Caki2 (cell line): Measurements from ENCODE around the gene MCCD1. TPM values are rescaled to one million over a fixed set of nuclear protein-coding genes. Genes with fewer than 3 reads are reported as not detected.
"Not testable (repeated sequence)": the region's sequence is repeated elsewhere in the genome, so short reads cannot be mapped to it uniquely, and the experiment has no call there.

Experiments used
- DNase-seq: peaks from one replicate; pipeline ENCODE4 v3.0.0-alpha.2; 2015; ENCODE audit warnings: low read depth
- in situ Hi-C: cut with HindIII; loops from 2 replicates; pipeline ENCODE4 v1.10.0; 2016; ENCODE audit warnings: low sequenced_read_pairs, low pct_unique_long_range_greater_than_20kb, mixed read lengths
- total RNA-seq: library from RNA; depleted of rRNA; stranded (reverse); fragments of >200 nt; shearing (Covaris generic); gene quantifications from 2 replicates; pipeline ENCODE4 v1.2.3, GENCODE V29; 2014; ENCODE audit warnings: low replicate concordance

MCCD1 gene
- total RNA-seq, 1 experiment from 2014 or later = not detected

DNA sequence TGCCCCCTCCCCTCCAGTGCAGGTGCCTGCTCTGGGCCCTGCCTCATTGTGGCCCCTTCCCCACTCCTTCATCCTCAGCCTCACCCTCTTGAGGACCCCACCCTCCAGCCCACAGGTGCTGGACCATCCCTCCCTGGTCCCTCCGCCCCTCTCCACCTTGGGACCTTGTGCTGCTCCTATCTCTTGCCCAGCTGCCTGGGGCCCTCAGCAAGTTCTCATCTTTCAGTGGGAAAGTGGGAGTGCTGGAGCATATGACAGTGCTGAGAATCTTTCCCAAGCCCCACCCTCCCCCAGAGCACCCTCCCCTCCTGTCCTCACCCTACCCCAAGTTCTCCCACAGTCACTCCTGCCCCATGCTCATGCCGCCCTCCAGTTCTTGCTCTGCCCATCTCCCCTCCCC is 29.1 kb upstream of the MCCD1 start:
- in situ Hi-C loops, DNase-seq: not testable (repeated sequence)

DNA sequence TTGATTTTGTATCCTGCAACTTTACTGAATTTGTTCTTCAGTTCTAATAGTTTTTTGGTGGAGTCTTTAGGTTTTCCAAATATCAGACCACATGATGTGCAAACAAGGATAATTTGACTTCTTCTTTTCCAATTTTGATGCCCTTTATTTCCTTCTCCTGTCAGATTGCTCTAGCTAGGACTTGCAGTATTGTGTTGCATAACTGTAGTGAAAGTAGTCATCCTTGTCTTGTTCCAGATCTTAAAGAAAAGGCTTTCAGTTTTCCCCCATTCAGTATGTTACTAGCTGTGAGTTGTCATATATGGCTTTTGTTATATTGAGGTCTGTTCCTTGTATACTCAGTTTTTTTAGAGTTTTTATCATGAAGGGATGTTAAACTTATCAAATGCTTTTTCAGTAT is 26.2 kb upstream of the MCCD1 start:
- DNase-seq = no peak
- in situ Hi-C loops = no loop called here

DNA sequence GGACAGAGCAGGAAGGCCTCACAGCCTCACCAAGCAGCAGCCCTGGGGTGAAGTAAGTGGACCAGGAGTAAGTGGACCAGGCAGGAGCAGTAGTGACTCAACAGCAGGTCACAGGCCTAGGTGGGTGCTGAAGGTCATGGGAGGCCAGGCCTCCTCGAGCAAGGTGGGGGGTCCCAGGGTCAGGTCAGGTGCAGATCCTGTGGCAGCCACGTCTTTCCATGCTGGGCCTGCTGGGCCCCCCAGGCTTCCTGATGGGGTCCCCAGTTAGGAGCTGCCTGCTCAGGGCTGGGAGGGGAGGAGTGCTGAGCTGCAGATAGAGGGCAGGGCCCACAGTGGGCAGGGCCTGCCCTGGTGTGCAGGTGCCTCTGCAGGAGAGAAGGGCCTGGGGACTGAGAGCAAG is 19.7 kb upstream of the MCCD1 start:
- in situ Hi-C loops, DNase-seq: not testable (repeated sequence)

GRCh38 chr6:31510007-31510406 is 18.8 kb upstream of the MCCD1 start:
- in situ Hi-C loops = no loop called here
- DNase-seq = no peak

DNA sequence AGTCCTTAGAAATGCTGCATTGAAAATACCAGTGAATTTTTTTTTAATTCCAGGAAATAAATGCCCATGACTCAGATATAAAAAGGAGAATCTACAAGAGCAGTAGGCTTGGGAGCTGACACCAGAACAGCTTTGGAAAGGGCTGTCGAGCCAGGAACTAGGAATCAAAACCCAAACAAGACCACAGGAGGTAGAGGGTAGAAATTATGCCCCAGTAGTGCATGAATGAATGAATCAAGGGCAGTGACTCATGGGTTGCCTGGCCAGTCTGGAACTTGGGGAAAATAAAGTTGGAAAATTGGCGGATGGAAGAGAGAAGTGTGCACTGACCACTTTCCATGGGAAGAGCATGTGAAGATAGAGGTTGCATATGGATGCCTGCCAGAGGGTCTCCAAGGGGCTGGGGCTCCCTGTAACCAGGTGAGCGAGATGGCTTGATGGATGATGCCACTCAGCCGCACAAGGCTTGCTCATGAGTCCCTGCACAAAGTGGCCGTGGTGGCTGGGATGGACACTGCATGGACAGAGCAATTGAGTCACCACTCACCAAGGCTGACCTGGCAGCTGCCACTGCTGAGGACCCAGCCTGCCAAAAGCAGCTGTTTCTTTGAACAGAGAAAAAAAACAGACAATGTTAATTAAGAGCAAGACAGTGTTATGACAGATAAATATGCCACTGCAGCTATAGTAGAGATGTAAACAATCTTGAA is 15.2 kb upstream of the MCCD1 start:
- no peak for DNase-seq
- in situ Hi-C loops = no loop called here

DNA sequence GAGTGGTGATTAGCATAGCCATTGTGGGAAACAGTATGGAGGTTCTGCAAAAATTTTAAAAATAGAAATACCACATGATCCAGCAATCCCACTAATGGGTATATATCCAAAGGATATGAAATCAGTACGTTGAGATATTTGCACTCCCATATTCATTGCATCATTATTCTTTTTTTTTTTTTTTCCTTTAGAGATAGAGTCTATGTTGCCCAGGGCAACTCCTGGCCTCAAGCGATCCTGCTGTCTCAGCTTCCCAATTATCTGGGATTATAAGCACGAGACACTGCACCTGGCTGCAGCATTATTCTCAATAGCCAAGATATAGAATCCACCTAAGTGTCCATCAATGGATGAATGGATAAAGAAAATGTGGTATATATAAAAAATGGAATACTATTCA is 6.9 kb upstream of the MCCD1 start:
- in situ Hi-C loops = no loop called here
- no peak for DNase-seq

GRCh38 chr6:31525553-31525931 is 3.2 kb upstream of the MCCD1 start:
- no peak for DNase-seq
- in situ Hi-C loops = no loop called here

DNA sequence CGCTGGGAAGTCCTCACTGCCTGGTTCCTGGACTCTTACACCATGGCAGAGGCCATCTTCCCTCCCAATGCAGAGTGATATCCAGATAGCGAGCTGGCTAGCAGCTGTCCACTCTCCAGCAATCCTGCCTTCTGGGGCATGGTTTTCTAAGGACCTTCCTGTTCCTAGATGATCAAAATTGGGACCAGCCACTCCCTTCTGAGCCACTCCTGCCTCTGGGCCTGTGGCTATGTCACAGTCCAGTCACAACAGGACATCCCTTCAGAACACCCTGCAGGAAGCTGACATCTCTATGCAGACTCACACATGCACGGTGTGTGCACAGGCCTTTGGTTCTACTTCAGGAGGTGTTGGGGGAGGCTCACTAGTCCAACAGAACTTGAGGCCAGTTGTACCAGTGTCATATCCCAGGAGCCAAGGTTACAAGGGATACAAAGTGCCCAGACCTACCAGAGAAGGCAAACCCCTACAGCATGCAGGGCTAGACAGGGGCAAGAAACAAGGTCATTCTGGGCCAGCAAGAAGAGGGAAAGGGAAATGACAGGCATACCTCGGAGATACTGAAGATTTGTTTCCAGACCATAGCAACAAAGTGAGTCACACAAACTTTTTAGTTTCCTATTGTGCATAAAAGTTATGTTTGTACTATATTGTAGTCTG is 2.7 kb upstream of the MCCD1 start:
- in situ Hi-C loops = no loop called here
- DNase-seq = no peak

- in situ Hi-C loops = no loop called here
- DNase-seq = no peak
These were observed 420 bp upstream of the MCCD1 start for GRCh38 chr6:31528307-31528777.

- in situ Hi-C loops = no loop called here
- DNase-seq = no peak
These were observed 778 bp downstream of the MCCD1 start for GRCh38 chr6:31529329-31530150.

- in situ Hi-C loops = no loop called here
- no peak for DNase-seq
These were observed 1.9 kb downstream of the MCCD1 start for GRCh38 chr6:31530659-31531058.

GRCh38 chr6:31531162-31531561 is 2.4 kb downstream of the MCCD1 start:
- in situ Hi-C loops = no loop called here
- DNase-seq = no peak

- in situ Hi-C loops = no loop called here
- no peak for DNase-seq
These were observed 3.2 kb downstream of the MCCD1 start for GRCh38 chr6:31531771-31532643.

GRCh38 chr6:31532644-31533454 is 4.1 kb downstream of the MCCD1 start:
- in situ Hi-C loops = no loop called here
- DNase-seq = no peak

DNA sequence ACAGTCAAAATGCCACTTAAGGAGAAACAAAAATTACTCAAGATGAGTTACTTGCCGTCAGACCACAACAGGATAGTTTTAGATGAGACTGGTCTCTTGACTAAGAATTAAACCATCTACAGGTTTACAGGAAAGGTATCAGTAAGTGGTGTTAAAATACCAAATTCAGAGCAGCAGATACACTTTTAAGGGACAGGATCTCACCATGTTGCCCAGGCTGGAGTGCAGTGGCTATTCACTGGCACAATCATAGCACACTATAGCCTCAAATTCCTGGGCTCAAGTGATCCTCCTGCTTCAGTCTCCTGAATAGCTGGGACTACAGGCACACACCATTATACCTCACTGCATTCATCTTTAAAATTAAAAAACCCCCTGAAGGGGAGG is 4.7 kb downstream of the MCCD1 start:
- DNase-seq = no peak
- in situ Hi-C loops = no loop called here

- DNase-seq = no peak
- in situ Hi-C loops = no loop called here
These were observed 5.2 kb downstream of the MCCD1 start for GRCh38 chr6:31534011-31534410.

- in situ Hi-C loops = no loop called here
- DNase-seq = no peak
These were observed 5.8 kb downstream of the MCCD1 start for GRCh38 chr6:31534521-31535040.
